HL-60/S4 treated with phorbol 12-myristate 13-acetate at 8.2 ng/mL for 4 days and 3 days (cell line): ENCODE results near the gene REEP5.
"Not testable (repeated sequence)": the region's sequence is repeated elsewhere in the genome, so short reads cannot be mapped to it uniquely, and the experiment has no call there.

Experiments
- in situ Hi-C: fragments of 300-500 bp; cut with MboI; formaldehyde crosslinking; loops from 2 replicates; pipeline ENCODE4 v1.15.0; 2022; ENCODE audit warnings: low sequenced_read_pairs

REEP5 gene

GRCh38 chr5:112933651-112934365, 11.8 kb upstream of the REEP5 start:
- in situ Hi-C loops: no loop called here

GRCh38 chr5:112933105-112933504, 11.1 kb upstream of the REEP5 start:
- in situ Hi-C loops: no loop called here

DNA sequence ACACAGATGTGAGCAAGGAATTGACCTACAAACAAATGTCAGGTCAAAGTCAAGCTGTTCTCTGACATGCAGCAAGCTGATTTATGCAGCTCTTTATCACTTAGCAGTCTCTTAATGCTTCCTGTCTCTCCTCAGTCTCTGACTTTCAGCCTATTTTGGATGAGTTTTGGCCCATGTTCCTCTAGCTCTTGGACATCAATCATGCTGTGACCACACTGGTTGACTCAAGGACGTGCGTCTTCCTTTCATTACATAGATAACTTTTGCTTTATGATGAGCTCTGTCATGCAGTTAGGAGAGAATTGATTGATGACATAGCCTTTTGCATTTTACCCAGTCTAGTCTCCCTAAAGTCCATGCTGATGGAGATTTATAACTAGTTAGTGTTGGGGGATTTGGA, 9.4 kb upstream of the REEP5 start:
- in situ Hi-C loops: no loop called here

- in situ Hi-C loops: no loop called here
Measured at GRCh38 chr5:112930082-112930344, 8.0 kb upstream of the REEP5 start.

GRCh38 chr5:112929336-112930081, 7.5 kb upstream of the REEP5 start:
- in situ Hi-C loops: no loop called here

DNA sequence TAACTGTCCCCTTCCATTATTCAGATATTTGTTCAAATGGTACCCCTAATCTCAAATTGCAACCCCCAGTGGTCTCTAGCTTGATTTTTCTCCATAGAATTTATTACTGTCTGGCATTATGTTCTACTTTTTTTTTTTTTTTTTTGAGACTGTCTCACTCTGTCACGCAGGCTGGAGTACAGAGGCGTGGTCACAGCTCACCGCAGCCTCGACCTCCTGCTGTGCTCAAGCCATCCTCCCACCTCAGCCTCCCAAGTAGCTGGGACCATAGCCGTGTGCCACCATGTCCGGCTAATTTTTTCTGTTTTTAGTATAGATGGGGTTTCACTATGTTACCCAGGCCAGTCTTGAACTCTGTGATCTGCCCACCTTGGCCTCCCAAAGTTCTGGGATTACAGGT, 2.0 kb upstream of the REEP5 start:
- in situ Hi-C loops: no loop called here

DNA sequence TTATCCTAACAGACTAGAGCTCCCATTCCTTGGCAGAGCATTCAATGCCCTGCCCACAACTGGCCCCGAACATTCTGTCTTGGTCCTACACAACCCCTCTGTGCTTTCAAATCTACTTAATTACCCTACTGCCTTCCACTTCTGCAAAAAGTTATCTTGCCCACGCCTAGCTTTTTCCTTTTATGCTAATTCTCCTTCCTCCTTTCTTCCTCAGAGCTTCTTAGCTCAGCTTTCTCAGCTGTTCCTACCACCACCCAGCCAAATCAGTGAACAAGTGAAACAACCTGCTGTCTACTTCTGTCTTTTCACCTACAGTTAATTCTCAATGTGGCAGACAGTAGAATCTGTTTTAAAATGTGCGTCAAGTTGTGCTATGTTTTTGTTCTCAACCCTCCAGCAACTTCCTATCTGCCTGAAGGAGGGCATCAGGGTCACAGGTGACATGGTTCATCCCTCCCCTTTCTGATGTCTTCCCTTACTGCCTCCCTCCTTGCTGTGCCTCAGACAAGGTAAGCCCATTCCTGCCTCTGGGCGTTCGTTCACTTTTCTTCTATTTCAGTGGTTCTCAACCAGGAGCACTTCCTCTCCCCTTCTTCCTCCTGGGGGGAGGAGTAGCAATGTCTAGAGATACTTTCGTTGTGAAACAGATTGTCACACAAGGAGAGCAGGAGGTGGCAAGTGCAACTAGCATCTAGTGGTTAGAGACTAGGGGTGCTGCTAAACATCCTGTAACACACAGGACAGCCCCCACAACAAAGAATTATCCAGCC, 1.3 kb upstream of the REEP5 start:
- in situ Hi-C loops: no loop called here

DNA sequence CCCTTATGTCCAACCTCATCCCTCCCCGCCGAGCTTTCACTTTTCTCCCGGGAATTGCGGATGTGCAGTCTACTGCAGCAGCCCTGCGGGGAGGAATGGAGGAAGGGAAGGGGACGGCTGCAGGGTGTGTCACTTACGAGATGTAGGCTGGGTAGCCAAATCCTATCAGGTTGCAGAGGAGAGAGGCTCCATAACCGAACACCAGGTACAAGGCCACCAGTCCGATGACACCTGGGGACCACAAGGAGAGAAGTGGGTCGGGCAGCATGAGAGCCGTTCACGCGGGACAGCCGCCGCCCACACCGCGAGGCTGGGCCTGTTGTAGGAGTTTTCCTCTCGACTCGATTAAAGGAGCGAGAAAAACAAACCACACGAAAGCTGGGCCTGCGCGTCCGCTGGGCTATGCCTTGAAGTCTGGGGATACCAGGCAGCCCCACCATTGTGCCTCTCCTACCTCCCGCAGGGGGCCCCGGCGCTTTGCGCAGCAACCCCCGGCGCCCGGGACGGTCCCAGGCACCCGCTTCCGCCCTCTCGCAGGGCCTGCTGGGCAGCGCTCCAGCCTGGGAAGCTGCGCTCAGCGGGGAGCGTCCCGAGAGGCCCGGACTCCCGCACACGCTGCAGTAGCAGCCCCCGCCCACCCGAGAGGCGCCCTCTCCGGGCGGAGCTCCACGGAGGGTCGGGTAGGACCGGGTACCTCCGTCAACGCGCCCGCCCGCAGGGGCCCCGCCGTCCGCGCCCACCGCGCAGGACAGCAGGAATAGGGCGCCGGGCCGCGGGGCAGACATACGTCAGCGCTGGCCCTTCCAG, 798 bp downstream of the REEP5 start:
- in situ Hi-C loops: no loop called here

DNA sequence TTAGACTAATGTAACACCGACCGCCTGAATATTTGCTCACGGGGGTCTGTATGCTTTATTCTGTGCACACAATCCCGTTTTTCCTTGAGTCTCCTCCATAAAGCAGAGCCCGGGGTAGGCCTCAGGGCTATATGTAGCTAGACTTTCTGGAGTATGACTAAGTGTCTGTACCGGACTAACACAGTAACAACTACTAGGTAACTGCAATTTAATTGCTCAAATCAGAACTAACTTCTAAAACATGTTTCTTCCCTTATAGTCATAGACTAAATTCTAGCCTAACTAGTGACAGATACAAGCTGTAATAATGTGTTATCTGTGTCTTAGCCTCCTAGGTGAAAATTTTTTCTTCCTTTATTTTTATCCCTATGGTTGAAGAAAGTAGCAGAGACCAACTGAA, 2.1 kb downstream of the REEP5 start:
- in situ Hi-C loops: no loop called here

DNA sequence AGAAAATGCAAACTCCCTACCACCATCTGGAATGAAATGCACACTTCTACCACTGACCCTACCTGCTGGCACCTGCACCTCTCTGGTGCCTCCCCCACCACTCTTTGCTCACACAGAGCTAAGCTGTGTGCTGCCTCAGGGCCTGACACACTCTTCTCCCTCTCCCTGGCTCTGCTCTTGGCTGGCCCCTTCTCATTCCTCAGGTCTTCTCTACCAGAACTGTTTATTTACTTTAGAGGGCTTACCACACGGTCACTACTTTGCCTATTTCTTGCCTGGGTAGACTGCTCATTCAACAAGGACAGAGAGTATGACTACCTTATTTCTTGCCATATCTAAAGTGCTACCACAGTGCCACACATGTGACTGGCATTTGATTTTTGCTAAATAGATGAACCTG, 3.3 kb downstream of the REEP5 start:
- in situ Hi-C loops: no loop called here

DNA sequence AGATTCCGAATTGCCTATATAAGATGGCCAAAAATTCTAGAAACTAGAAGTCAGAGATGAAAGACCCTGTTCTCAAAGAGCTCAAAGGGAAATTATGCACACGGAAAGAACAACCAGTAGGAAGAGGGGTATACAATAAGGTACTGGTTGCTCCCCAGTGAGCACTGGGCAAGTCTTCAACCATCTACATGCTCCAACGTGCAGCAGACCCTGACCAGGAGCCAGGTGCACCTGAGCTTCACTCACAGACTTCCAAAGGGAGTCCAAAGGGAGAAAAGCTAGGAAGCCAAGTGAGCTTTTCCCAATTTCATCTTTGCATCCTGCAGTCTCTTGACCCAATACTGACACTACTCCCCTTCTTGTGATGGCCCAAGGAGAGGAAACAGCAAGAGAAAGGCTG, 3.9 kb downstream of the REEP5 start:
- in situ Hi-C loops: no loop called here

DNA sequence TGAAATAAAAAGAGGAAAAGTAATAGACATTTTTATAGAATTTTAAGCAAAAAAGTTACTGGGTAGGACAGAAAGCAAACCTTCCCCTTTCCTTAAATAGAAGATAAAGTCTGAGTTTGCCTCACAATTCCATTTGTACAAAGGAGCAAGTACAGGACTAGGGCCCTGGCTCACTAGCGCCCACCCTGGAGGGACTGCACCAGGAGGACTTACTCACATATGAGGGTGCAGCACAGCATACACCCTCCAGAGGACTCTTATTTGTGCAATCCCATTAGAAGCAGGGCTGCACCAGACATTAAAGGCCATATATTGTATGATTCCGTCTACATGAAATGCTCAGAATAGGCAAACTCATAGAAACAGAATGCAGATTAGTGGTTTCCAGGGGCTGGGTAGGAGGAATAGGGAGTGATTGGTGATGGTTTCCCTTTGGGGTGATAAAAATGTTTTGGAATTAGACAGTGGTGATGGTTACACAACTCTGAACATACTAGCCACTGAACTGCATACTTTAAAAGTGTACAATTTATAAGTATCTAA, 4.5 kb downstream of the REEP5 start:
- in situ Hi-C loops: no loop called here

DNA sequence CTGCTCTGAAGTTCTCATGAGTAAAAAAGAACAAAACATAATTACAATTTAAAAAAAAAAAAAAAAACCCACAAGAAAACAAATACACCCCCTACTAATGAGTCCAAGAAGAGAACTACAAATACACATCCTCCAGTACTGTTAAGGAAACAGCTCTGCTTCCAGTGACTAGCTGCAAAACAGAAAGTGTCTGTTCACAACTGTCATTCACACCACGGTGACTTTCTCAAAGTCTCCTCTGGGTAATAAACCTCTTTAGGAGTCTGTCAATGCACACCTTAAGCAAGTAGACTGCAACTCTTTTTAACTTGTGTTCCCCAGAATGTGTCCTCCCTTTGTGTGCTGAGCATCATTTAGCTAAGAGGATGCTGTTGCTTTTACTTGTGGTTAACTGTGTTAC, 6.2 kb downstream of the REEP5 start:
- in situ Hi-C loops: no loop called here

DNA sequence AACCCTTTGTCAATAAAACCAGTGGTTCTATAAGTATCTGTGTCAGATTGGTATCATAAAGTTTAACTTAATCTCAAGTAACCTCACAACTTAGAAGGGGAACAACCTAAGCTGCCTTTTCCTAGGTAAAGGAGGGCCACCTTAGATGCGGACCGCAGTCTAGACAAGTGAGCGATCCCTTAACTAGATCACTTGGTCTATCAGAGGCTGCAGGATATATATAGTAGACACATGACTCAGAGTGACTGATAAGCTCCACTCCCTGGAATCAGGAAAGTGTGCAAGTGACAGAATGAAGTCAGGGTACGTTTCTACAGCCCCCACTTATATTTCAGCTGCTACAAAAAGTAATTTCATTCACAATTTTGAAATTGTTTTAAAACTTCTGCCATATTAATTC, 7.4 kb downstream of the REEP5 start:
- in situ Hi-C loops: no loop called here

GRCh38 chr5:112910529-112910928, 11.5 kb downstream of the REEP5 start:
- in situ Hi-C loops: no loop called here

DNA sequence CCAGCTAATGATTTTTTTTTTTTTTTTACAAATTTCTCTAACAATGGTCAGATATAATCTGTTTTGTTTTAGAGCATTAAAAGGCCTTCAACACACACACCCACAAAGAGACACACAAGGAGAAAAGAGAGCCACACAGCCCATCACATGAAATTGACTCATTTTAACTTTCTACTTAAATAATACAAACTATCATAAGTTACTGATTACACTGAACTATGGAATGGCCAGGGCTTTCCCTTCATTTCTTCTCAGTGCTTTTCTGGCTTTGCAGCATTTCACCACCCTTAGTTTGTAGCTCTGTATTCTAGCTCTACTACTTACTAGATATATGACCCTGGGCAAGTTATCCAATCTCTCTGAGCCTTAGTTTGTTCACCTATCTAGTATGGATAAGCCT, 13.2 kb downstream of the REEP5 start:
- in situ Hi-C loops: no loop called here

DNA sequence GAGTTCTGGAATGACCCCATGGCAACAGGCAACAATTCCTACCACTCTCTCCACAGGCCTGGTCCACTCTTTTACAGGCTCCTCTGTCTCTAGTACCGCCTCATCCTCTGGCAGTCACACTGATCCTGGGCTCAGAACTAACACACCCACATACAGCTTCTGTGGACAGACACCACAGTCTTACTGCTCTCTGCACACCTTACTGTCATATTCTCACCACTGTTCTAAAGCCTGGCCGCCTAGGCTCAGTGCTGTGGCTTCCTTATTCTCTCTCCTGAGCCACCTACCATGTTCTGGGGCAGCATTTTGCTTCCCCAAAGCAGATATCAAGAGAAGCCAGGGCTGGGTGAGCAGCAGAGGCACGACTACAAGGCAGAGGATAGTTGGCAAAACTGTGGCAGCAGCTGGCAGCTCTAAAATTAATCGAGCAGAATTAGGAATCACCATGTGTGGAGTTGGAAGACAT, 14.8 kb downstream of the REEP5 start:
- in situ Hi-C loops: no loop called here

GRCh38 chr5:112906637-112907036, 15.4 kb downstream of the REEP5 start:
- in situ Hi-C loops: no loop called here

- in situ Hi-C loops: not testable (repeated sequence)
Measured at GRCh38 chr5:112904996-112905395, 17.0 kb downstream of the REEP5 start.

- in situ Hi-C loops: no loop called here
Measured at GRCh38 chr5:112902561-112902960, 19.5 kb downstream of the REEP5 start.

DNA sequence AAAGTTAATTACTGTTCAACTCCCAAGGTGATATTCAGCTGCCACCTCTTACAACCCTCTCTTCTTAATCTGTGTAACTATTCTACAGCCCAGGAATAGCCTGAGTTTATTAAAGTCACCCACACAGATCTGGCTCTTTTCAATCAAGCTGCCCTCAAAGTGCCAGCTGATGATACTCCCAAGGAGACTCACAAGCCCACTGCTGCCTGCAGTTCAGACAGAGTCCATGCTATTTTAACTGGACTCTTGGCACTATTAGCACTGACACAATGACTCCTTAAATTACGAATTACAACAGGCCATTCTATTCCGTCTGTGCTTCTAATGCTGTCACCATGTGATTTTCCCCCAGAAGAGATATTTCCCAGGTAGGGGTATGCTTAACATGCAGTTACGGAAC, 26.3 kb downstream of the REEP5 start:
- in situ Hi-C loops: no loop called here
